SJSA1 (cell line): ENCODE measurements around the gene ITGB4. TPM values are rescaled to one million over a fixed set of nuclear protein-coding genes. Genes with fewer than 3 reads are reported as not detected.

ENCODE experiments used
- DNase-seq, 2 experiments: peaks; one replicate each; pipeline ENCODE4 v3.0.0-alpha.2; 2015 to 2020; ENCODE audit warnings: low spot score in 2 of 2, low read depth in 1 of 2
- H3K27ac ChIP-seq: fragments of 250-450 bp; sonication (Bioruptor Pico); 2 replicates; pipeline ENCODE4 v1.5.1; 2020; ENCODE audit warnings: mild to moderate bottlenecking, moderate library complexity
- H3K27me3 ChIP-seq: fragments of 250-450 bp; sonication (Bioruptor Pico); replicated peaks from 2 replicates; pipeline ENCODE4 v1.5.1; 2020; ENCODE audit warnings: mild to moderate bottlenecking, moderate library complexity
- H3K36me3 ChIP-seq: fragments of 250-450 bp; sonication (Bioruptor Pico); 2 replicates; pipeline ENCODE4 v1.5.1; 2020; ENCODE audit warnings: mild to moderate bottlenecking
- H3K4me1 ChIP-seq: fragments of 250-450 bp; sonication (Bioruptor Pico); replicated peaks from 2 replicates; pipeline ENCODE4 v1.6.1; 2021; ENCODE audit warnings: mild to moderate bottlenecking
- H3K4me3 ChIP-seq: fragments of 250-450 bp; sonication (Bioruptor Pico); 2 replicates; pipeline ENCODE4 v1.5.1; 2020; ENCODE audit warnings: mild to moderate bottlenecking
- H3K9me3 ChIP-seq: fragments of 250-450 bp; sonication (Bioruptor Pico); replicated peaks from 2 replicates; pipeline ENCODE4 v1.5.1; 2020; ENCODE audit warnings: mild to moderate bottlenecking
- total RNA-seq: library from RNA; depleted of rRNA; stranded (reverse); fragments of >200 nt; shearing (Covaris generic); gene quantifications from 2 replicates; pipeline ENCODE4 v1.2.3, GENCODE V29; 2014

ITGB4 gene
- total RNA-seq, 1 experiment from 2014 or later, result not detected

DNA sequence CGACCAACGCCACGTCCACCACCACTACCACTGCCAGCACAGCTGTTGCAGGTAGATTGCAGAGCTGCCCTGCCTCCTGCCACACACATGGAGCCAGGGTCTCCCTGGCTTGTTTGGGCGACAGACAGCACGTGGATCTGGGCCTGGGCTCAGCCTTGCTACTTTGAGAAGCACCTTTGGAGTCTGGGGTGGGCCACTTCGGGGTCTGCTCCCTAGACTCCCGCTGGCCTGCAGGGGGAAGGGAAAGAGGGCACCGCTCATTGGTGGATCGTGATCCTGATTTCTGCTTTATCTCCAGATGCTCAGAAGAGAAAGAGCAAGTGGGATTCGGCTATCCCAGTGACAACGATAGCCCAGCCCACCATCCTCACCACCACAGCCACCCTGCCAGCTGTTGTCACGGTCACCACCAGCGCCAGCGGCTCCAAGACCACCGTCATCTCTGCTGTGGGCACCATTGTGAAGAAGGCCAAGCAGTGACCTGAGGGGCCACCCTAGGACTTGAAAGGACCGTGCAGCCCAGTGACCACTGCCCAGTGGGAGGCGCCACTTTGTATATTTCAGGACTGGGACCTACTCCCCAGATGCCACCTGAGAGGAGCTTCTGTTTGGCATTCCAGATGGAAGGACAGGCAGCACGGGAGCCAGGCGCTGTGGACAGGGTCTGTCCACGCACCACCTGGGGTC lies 15.1 kb upstream of the ITGB4 start:
- peaks cover 37% of the 10 kb centered on the region for H3K4me1 ChIP-seq
- H3K27ac ChIP-seq, result no peak overlapping the region
- peak in 1 of 2 experiments; percentile 43 for DNase-seq
- peaks cover 77% of the 10 kb centered on the region for H3K36me3 ChIP-seq
- H3K27me3 ChIP-seq, result no peaks in the 10 kb centered on the region
- no peaks in the 10 kb centered on the region for H3K9me3 ChIP-seq
- no peak overlapping the region for H3K4me3 ChIP-seq

DNA sequence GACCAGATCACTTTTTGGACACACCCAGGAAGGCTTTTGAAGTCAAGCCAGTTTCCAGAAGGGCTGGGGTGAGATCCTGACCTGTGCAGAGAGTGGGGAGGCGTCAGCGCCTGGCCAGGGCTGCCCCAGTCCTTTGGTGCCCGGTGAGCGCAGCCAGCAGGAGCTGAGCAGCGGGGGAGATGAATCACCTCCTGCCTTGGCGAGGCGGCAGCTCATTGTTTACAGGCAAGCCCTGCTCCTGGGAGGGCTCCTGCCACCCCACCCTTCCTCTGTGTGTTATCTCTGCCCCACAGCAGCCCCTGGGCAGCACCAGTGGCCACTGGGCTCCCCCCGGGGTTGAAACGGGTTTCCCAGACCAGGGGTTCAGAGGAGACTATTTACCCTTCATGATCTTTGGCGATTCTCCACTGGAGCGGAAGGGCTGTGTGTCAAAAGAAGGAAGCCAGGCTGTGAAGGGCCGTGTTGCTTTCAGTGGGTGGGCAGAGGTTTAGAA lies 14.1 kb upstream of the ITGB4 start:
- peak overlapping the region; percentile 10; the same call in 1 of the 2 replicates for H3K27ac ChIP-seq
- no peaks in the 10 kb centered on the region for H3K9me3 ChIP-seq
- H3K27me3 ChIP-seq, result no peaks in the 10 kb centered on the region
- H3K4me1 ChIP-seq, result peaks cover 30% of the 10 kb centered on the region
- DNase-seq, result peak; percentile 78 to 91
- no peak overlapping the region for H3K4me3 ChIP-seq
- peaks cover 68% of the 10 kb centered on the region for H3K36me3 ChIP-seq

DNA sequence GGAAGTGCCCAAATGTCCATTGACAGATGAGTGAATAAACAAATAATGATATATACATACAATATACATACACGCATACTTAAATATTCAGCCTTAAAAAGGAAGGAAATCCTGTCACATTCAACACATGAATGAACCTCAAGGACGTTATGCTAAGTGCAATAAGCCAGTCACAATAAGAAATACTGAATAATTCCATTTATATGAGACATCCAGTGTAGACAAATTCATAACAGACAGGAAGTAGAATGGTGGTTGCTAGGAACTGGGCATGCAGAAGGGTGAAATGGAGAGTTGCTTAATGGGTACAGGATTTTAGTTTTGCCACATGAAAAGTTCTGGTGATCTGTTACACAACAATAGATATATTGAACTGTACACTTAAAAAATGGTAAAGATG lies 8.8 kb upstream of the ITGB4 start:
- no peak for DNase-seq
- peaks cover 7% of the 10 kb centered on the region for H3K4me1 ChIP-seq
- H3K36me3 ChIP-seq, result peaks cover 15% of the 10 kb centered on the region
- H3K27ac ChIP-seq, result no peak overlapping the region
- peaks cover 32% of the 10 kb centered on the region for H3K27me3 ChIP-seq
- H3K9me3 ChIP-seq, result no peaks in the 10 kb centered on the region
- no peak overlapping the region for H3K4me3 ChIP-seq

DNA sequence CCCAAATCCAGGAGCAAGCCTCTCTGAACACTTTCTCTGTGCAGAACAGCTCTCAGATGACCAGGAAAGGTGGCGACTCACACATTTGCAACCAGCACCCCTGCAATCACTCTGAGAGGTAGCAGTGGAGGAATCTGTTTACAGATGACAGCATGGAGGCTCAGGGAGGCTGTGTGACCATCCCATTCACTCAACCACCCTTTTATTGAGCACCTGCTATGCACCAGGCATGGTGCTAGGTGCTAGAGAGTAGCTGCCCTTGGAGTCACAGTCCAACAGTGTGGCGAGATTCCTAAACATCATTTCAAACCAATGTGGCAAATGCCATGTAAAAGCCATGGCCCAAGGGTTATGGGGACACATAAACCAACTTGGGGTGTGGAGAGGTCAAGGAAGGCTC lies 1.5 kb upstream of the ITGB4 start:
- Histone ChIP-seq H3K4me3 (no peak overlapping the region), H3K4me1 (peaks cover 12% of the 10 kb centered on the region), H3K27me3 (peaks cover 70% of the 10 kb centered on the region), H3K27ac (no peak overlapping the region), H3K36me3 (no peaks in the 10 kb centered on the region), H3K9me3 (peaks cover 3% of the 10 kb centered on the region; the same call in 1 of the 2 replicates)
- DNase-seq, result no peak

DNA sequence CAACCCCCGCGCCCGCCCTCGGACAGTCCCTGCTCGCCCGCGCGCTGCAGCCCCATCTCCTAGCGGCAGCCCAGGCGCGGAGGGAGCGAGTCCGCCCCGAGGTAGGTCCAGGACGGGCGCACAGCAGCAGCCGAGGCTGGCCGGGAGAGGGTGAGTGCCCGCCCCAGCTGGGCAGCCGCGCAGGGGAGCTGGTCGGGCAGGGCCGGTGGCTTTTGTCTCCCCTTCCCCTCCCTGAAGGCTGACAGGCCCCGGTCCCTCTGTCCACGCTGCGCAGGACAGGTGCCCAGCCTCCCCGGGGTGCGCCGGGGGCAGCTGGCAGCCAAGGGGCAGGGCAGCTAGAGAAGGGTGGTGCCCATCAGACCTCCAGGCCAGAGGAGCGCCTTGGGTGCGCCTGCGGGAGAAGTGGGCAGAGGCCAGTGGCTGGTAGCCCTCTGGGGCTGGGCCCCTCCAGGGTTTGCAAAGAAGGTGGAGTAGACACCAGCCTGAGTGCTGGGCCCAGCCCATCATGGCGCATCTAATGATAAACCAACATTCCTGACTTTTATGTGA lies 278 bp downstream of the ITGB4 start:
- peak in 1 of 2 experiments; percentile 45 for DNase-seq
- peaks cover 61% of the 10 kb centered on the region for H3K27me3 ChIP-seq
- peaks cover 3% of the 10 kb centered on the region for H3K9me3 ChIP-seq
- H3K36me3 ChIP-seq, result no peaks in the 10 kb centered on the region
- no peak overlapping the region for H3K27ac ChIP-seq
- H3K4me3 ChIP-seq, result no peak overlapping the region; the same call in 1 of the 2 replicates
- peaks cover 12% of the 10 kb centered on the region for H3K4me1 ChIP-seq

DNA sequence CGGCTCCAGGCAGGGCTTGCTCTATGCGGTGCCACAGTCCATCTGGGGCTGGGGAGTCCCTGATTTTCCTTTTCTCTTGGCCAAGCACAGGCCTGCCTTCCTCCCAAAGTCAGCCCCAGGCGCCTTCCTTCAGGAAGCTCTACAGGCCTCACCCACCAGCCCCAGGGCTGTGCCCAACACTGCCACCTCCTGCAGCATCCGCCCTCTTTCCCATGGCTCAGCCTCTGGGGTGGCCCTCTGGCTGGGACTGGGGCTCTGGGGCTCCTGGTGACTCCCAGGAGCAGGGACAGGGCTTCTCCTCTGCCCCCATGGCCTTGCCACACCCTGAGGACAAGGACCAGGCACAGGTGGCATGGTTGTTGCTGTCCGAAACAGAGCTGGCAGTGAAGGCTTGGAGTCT lies 817 bp downstream of the ITGB4 start:
- no peak overlapping the region for H3K27ac ChIP-seq
- no peak overlapping the region for H3K4me3 ChIP-seq
- H3K36me3 ChIP-seq, result no peaks in the 10 kb centered on the region
- H3K9me3 ChIP-seq, result peaks cover 3% of the 10 kb centered on the region
- H3K4me1 ChIP-seq, result peaks cover 12% of the 10 kb centered on the region
- peak in 1 of 2 experiments; percentile 47 for DNase-seq
- peaks cover 57% of the 10 kb centered on the region for H3K27me3 ChIP-seq

DNA sequence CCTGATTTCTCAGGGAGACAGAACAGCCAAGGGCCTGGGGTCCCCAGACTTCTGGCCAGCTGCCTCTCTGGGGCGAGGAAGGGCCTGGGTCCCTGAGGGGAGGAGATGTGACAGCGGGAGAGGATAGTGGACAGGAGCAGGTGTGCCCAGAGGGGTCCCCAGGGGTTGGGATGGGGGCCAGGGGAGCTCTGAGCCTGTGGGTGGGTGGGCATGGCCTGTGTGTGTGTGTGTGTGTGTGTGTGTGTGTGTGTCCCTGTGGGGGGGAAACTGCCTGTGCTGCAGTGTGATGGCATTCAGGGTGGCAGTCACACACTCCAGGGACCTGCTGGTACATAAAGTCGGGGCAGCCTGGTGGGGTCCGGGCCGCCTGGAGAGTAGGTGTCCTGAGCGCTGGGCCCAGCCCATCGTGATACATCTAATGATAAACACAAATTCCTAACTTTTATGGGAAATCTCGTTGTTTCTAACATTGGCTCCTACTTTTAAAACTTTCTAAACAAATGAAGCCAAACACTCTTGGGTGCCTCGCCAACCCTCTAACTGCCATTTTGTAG lies 1.4 kb downstream of the ITGB4 start:
- H3K27ac ChIP-seq, result no peak overlapping the region
- no peaks in the 10 kb centered on the region for H3K36me3 ChIP-seq
- H3K27me3 ChIP-seq, result peaks cover 54% of the 10 kb centered on the region
- H3K4me3 ChIP-seq, result no peak overlapping the region
- peaks cover 3% of the 10 kb centered on the region for H3K9me3 ChIP-seq
- H3K4me1 ChIP-seq, result peaks cover 12% of the 10 kb centered on the region
- peak in 1 of 2 experiments; percentile 40 for DNase-seq

DNA sequence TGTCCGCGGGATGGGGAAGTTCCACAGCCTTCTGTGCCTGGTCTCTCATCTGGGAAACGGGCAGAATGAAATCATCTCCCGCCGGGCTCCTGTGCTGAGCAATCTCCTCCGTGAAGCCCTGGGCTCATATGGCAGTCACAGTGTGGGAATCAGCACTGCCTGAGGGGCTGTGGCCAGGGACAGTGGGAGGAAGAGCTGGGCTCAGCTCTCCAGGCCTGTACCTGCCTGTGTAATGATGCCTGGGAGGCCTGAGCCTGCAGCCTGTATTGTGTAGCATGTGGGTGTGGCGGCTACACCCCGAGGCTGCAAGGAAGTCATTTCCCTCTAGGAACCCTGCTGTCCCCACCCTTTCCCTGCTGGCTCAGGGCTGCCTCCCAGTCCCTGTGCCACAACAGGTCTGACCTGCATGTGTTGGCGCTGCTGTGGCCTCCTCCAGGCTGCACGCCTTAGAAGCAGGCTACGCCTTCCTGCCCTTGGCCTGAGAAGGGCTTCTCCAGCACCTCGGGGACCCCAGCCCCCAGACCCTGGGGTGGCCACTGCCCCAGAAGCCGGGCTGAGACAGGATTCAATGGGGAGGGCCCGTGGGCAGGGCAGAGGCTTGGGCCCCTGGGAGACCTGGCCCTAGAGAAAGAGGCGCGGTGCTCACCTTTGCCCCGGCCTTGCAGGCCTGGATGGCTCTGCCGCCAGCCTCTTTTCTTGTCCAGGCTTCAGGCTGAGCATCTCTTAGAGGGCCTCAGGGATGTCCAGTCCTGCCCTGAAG lies 2.1 kb downstream of the ITGB4 start:
- DNase-seq, result peak in 1 of 2 experiments; percentile 44

DNA sequence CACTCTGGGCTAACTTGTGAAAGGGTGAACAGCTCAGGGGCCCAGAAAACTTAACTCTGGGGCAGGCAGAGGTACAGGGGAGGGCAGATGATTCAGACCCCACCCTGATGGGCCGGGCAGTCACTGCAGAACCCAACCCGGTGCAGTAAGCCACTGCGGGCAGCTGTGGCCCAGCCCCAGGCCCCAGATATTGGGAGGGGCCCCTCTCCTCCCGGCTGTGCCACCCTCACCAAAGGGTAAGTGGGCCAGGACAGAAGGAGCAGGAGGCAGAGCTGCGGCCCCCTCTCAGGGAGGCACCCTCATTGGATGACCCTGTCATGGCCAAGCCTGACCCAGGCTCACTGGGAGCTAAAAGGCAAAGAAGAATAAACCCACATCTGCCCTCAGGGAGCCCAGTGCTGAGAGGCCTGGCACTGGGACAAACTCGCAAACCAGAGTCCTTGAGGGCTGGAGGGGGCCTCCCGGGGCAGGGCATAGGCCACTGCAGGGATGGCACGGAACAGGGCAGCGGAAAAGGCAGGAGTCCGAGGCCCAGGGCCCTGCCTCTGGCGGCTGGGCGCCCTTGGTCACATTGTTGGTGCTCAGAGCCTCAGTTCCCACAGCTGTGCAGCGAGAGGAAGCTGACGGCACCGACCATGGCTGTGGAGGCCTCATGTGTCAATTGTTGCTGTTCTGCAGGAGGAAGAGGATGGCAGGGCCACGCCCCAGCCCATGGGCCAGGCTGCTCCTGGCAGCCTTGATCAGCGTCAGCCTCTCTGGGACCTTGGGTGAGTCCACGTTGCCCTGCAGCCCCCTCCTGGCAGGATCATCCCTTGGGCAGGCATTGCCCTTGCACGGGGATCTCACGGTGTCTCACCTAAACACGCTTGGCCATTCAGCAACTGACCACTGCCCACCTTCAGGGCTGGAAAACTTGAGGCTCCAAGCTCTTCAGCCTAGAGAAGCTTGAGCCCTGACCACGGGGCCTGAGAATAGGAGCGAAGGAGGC lies 3.1 kb downstream of the ITGB4 start:
- Histone ChIP-seq H3K27me3 (peaks cover 49% of the 10 kb centered on the region), H3K36me3 (no peaks in the 10 kb centered on the region), H3K27ac (no peak overlapping the region), H3K9me3 (peaks cover 3% of the 10 kb centered on the region), H3K4me3 (no peak overlapping the region), H3K4me1 (peaks cover 12% of the 10 kb centered on the region)
- DNase-seq, result peak in 1 of 2 experiments; percentile 43

More for the DNA sequence above, 2.1 kb downstream of the ITGB4 start:
- H3K27me3 ChIP-seq, result peaks cover 56% of the 10 kb centered on the region
- peaks cover 12% of the 10 kb centered on the region for H3K4me1 ChIP-seq
- H3K4me3 ChIP-seq, result no peak overlapping the region
- peaks cover 3% of the 10 kb centered on the region for H3K9me3 ChIP-seq
- H3K36me3 ChIP-seq, result no peaks in the 10 kb centered on the region
- H3K27ac ChIP-seq, result no peak overlapping the region

DNA sequence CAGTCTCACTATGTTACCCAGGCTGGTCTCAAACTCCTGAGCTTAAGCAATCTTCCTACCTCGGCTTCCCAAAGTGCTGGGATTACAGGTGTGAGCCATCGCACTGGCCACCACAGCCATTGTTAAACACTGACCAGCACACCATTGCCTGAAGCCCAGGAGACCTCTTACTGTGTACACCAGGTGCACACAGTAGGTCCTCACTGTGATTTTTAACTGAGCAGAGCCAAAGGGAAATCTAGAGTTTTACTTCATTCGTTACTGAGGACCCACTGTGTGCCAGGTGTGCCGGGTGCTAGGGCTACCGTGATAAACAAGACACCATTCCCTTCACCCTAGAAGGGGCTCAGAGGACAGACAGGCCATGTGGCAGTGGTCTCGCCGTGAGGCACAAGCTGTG lies 4.2 kb downstream of the ITGB4 start:
- peaks cover 37% of the 10 kb centered on the region for H3K27me3 ChIP-seq
- peaks cover 3% of the 10 kb centered on the region for H3K9me3 ChIP-seq
- H3K36me3 ChIP-seq, result no peaks in the 10 kb centered on the region
- no peak for DNase-seq
- H3K4me3 ChIP-seq, result no peak overlapping the region
- peaks cover 12% of the 10 kb centered on the region for H3K4me1 ChIP-seq
- H3K27ac ChIP-seq, result no peak overlapping the region

DNA sequence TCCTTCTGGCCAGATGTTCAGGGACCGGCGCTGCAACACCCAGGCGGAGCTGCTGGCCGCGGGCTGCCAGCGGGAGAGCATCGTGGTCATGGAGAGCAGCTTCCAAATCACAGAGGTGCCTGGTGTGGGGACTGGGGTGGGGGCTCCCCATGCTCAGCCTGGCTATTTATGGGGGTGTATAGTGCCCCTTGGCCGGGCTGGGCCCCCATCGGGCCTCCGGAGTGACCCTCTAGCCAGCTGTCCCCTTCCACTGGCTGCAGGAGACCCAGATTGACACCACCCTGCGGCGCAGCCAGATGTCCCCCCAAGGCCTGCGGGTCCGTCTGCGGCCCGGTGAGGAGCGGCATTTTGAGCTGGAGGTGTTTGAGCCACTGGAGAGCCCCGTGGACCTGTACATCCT lies 6.1 kb downstream of the ITGB4 start:
- no peaks in the 10 kb centered on the region; the same call in none of the 2 replicates for H3K9me3 ChIP-seq
- H3K4me3 ChIP-seq, result no peak overlapping the region
- no peak for DNase-seq
- H3K27ac ChIP-seq, result no peak overlapping the region
- H3K36me3 ChIP-seq, result no peaks in the 10 kb centered on the region
- peaks cover 18% of the 10 kb centered on the region for H3K27me3 ChIP-seq
- no peaks in the 10 kb centered on the region for H3K4me1 ChIP-seq

DNA sequence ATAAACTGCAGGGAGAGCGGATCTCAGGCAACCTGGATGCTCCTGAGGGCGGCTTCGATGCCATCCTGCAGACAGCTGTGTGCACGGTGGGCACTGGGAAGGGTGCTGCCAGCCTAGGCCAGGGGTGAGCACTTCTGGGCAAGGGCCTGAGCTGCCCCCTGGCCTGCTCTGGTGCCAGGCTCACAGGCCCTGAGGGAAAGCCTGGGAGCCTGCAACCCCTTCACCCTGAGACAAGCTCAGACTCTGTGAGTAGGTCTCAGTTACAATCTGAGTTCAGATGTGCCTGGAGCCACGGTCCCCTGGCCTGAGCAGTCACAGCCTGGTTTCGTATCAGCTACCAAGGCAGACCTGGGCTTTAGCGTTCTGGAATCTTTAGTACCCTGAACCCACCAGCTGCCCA lies 8.1 kb downstream of the ITGB4 start:
- Histone ChIP-seq H3K9me3 (no peaks in the 10 kb centered on the region; the same call in none of the 2 replicates), H3K4me1 (no peaks in the 10 kb centered on the region), H3K27me3 (peaks cover 17% of the 10 kb centered on the region; the same call in 1 of the 2 replicates), H3K4me3 (no peak overlapping the region), H3K27ac (no peak overlapping the region), H3K36me3 (no peaks in the 10 kb centered on the region)
- no peak for DNase-seq

DNA sequence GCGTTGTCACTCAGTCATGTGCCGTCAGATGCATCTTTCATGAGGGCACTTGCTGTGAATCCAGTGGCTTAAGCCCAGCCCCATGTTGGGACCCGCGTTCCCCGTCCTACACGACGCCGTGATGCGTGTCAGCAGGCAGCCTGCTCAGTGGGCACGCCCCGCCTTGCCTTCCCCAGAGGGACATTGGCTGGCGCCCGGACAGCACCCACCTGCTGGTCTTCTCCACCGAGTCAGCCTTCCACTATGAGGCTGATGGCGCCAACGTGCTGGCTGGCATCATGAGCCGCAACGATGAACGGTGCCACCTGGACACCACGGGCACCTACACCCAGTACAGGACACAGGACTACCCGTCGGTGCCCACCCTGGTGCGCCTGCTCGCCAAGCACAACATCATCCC lies 8.8 kb downstream of the ITGB4 start:
- no peak overlapping the region for H3K27ac ChIP-seq
- no peaks in the 10 kb centered on the region for H3K4me1 ChIP-seq
- no peak overlapping the region for H3K4me3 ChIP-seq
- H3K27me3 ChIP-seq, result peaks cover 16% of the 10 kb centered on the region; the same call in 1 of the 2 replicates
- H3K9me3 ChIP-seq, result no peaks in the 10 kb centered on the region; the same call in none of the 2 replicates
- DNase-seq, result no peak
- H3K36me3 ChIP-seq, result no peaks in the 10 kb centered on the region
